Measurements from ENCODE around the gene IDH2. TPM values are rescaled to one million over a fixed set of nuclear protein-coding genes. Genes with fewer than 3 reads are reported as not detected.

IDH2 gene
- total and polyA plus RNA-seq, 2 of the 4 experiments (the other 2 are of a cell fraction), result 84.9 to 118 TPM

DNA sequence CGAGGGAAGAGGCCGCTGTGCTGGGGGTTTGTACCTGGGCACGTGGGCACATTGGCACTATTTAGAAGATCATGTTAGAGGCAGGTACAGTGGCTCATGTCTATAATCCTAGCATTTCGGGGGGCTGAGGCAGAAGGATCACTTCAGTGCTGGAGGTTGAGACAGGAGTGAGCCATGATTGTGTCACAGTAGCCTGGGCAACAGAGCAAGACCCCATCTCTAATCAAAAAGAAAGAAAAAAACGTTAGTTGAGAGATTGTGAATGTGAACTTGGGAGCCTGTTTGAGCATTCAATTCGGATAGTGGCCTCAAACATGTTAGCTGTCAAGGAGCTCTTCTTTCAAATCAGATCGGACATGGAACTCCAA lies 36.6 kb downstream of the IDH2 start:
- Histone ChIP-seq H3K79me1 (ENCODE audit: low read depth in 1 of 2, low read length in 2 of 2) (peaks cover 0 to 31% of the 10 kb centered on the region in 2 experiments; a peak in 3 of 4 replicates), H3K18ac (ENCODE audit: low read depth, low read length) (no peak overlapping the region), H2BK15ac (ENCODE audit: low read depth, low read length) (no peak overlapping the region), H2AK9ac (replicated peaks; ENCODE audit: low read depth, low read length, poor library complexity) (peak overlapping the region; percentile 82), H3K4me2 (ENCODE audit: low read depth, low read length) (no peak overlapping the region), H3K4ac (ENCODE audit: low read depth, low read length) (no peak overlapping the region), H2BK5ac (ENCODE audit: low read depth, low read length, poor library complexity, severe bottlenecking) (no peak overlapping the region), H2BK120ac (ENCODE audit: low read depth, low read length) (no peak overlapping the region), H3K14ac (replicated peaks; ENCODE audit: low read depth, low read length) (no peak overlapping the region), H3K9ac (ENCODE audit: low read depth, low read length) (no peak overlapping the region), H3K4me1 (ENCODE audit: control insufficient read depth, insufficient read depth, low read length) (peaks cover 1% of the 10 kb centered on the region; the same call in 1 of the 2 replicates), H3K23ac (ENCODE audit: low read depth, low read length) (no peak overlapping the region), H2AK5ac (ENCODE audit: low read depth, low read length) (no peak overlapping the region), H4K8ac (ENCODE audit: low read depth in 2 of 2, low read length in 2 of 2) (no peak overlapping the region), H3K4me3 (ENCODE audit: insufficient read depth, low read depth, low read length) (no peak overlapping the region), H2BK20ac (ENCODE audit: low read depth, low read length) (no peak overlapping the region), H3K56ac (ENCODE audit: extremely low read depth, insufficient read depth, low read length) (no peak overlapping the region), H4K5ac (ENCODE audit: low read depth, low read length) (no peak overlapping the region), H2AFZ (replicated peaks; ENCODE audit: low read length, poor library complexity) (no peak overlapping the region), H3K27ac (ENCODE audit: insufficient read depth, low read length) (no peak overlapping the region), H3K36me3 (ENCODE audit: control insufficient read depth, insufficient read depth, low read length) (peaks cover 13% of the 10 kb centered on the region), H4K20me1 (ENCODE audit: insufficient read depth, low read length) (peaks cover 11% of the 10 kb centered on the region), H3K9me1 (ENCODE audit: insufficient read depth, low read length) (peaks cover 9% of the 10 kb centered on the region), H3K9me3 (ENCODE audit: control insufficient read depth, insufficient read depth, low read length) (no peaks in the 10 kb centered on the region), H4K91ac (ENCODE audit: insufficient read depth, low read depth, low read length) (no peak overlapping the region), H3K27me3 (ENCODE audit: control insufficient read depth, insufficient read depth, low read length) (no peaks in the 10 kb centered on the region)
- dilution Hi-C loops (cut with HindIII; ENCODE audit: low sequenced_read_pairs, unreplicated experiment), result no loop called here
- no TSS peak for BruUV-seq (replicated peaks)
- CTCF ChIA-PET, result interaction anchor here (0.6 kb wide), 1 partner anchor 202 kb away, joined by 6 read pairs; no protein-coding TSS in a partner anchor
- intact Hi-C loops (cut with micrococcal nuclease), result no loop called here
- in situ Hi-C loops (cut with MboI; ENCODE audit: low sequenced_read_pairs), result no loop called here
- ATAC-seq (ENCODE audit: low read depth) (no peak), DNase-seq (no peak)
- no peak for TF ChIP-seq SMC3 (IDR thresholded peaks at IDR 0.05; ENCODE audit: low read depth, low read length)
- no peak for TF ChIP-seq NFE2L2 (IDR thresholded peaks at IDR 0.05; ENCODE audit: low read depth, low read length)
- TF ChIP-seq RAD21 (IDR thresholded peaks at IDR 0.05; ENCODE audit: low read length), result no peak
- TF ChIP-seq, protein P1, sequence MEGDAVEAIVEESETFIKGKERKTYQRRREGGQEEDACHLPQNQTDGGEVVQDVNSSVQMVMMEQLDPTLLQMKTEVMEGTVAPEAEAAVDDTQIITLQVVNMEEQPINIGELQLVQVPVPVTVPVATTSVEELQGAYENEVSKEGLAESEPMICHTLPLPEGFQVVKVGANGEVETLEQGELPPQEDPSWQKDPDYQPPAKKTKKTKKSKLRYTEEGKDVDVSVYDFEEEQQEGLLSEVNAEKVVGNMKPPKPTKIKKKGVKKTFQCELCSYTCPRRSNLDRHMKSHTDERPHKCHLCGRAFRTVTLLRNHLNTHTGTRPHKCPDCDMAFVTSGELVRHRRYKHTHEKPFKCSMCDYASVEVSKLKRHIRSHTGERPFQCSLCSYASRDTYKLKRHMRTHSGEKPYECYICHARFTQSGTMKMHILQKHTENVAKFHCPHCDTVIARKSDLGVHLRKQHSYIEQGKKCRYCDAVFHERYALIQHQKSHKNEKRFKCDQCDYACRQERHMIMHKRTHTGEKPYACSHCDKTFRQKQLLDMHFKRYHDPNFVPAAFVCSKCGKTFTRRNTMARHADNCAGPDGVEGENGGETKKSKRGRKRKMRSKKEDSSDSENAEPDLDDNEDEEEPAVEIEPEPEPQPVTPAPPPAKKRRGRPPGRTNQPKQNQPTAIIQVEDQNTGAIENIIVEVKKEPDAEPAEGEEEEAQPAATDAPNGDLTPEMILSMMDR (conservative IDR thresholded peaks at IDR 0.05; ENCODE audit: low read depth, low read length), result no peak
- no peak for TF ChIP-seq BHLHE40 (IDR thresholded peaks at IDR 0.05; ENCODE audit: low read depth, low read length)
- TF ChIP-seq RCOR1 (IDR thresholded peaks at IDR 0.05; ENCODE audit: insufficient replicate concordance, low read length), result no peak
- WGBS, 2 experiments (ENCODE audit: extremely low coverage in 2 of 2, insufficient read length in 1 of 2), result 100% methylated on average over 2 of the region's 7 CpGs; no CpG with 5 or more reads in 1 of the 2 experiments
- POLR2A ChIA-PET (ENCODE audit: unreplicated experiment), result no interaction called here
